Karpas-422 (cell line): ENCODE results near the gene TMUB1. TPM values are rescaled to one million over a fixed set of nuclear protein-coding genes. Genes with fewer than 3 reads are reported as not detected.

Source experiments
- DNase-seq: peaks from one replicate; pipeline ENCODE4 v3.0.0-alpha.2; 2015
- H2AFZ ChIP-seq: fragments of 200-600 bp; sonication (generic); 2 replicates; pipeline ENCODE4 v1.6.1; 2014; ENCODE audit warnings: antibody characterized with exemption, low read length, mixed read lengths
- H3K27ac ChIP-seq: fragments of 200-600 bp; sonication (generic); 2 replicates; pipeline ENCODE4 v1.5.1; 2014; ENCODE audit warnings: mild to moderate bottlenecking, low read length, moderate library complexity
- H3K27me3 ChIP-seq: fragments of 200-600 bp; sonication (generic); 2 replicates; pipeline ENCODE4 v1.6.1; 2014; ENCODE audit warnings: low read length, mixed read lengths
- H3K36me3 ChIP-seq: fragments of 200-600 bp; sonication (generic); 2 replicates; pipeline ENCODE4 v1.6.1; 2014; ENCODE audit warnings: low read length, mixed read lengths; ENCODE audit not compliant: insufficient read depth
- H3K4me1 ChIP-seq: fragments of 200-600 bp; sonication (generic); 2 replicates; pipeline ENCODE4 v1.6.1; 2014; ENCODE audit warnings: mild to moderate bottlenecking, low read length, mixed read lengths
- H3K4me2 ChIP-seq: fragments of 200-600 bp; sonication (generic); 2 replicates; pipeline ENCODE4 v1.6.1; 2014; ENCODE audit warnings: low read length, low read depth, mild to moderate bottlenecking; ENCODE audit not compliant: poor library complexity, severe bottlenecking
- H3K4me3 ChIP-seq: fragments of 200-600 bp; sonication (generic); 2 replicates; pipeline ENCODE4 v1.5.1; 2014; ENCODE audit warnings: mild to moderate bottlenecking, antibody characterized with exemption, low read length, mixed read lengths
- H3K79me2 ChIP-seq: fragments of 200-600 bp; sonication (generic); 2 replicates; pipeline ENCODE4 v1.6.1; 2014; ENCODE audit warnings: mild to moderate bottlenecking, low read length, mixed read lengths
- H3K9ac ChIP-seq: fragments of 200-600 bp; sonication (generic); 2 replicates; pipeline ENCODE4 v1.6.0; 2014; ENCODE audit warnings: low read length
- H3K9me2 ChIP-seq: fragments of 200-600 bp; sonication (generic), shearing (Covaris generic); replicated peaks from 2 replicates; pipeline ENCODE4 v1.6.0; 2014; ENCODE audit warnings: mild to moderate bottlenecking, low read length, moderate library complexity; ENCODE audit not compliant: insufficient read depth
- H3K9me3 ChIP-seq: fragments of 300-700, 200-600 bp; sonication (generic); 2 replicates; pipeline ENCODE4 v1.6.1; 2014; ENCODE audit warnings: low read length, mixed read lengths
- H4K20me1 ChIP-seq: fragments of 200-600 bp; sonication (generic); 2 replicates; pipeline ENCODE4 v1.6.1; 2014; ENCODE audit warnings: mild to moderate bottlenecking, antibody characterized with exemption, low read length, low read depth; ENCODE audit not compliant: insufficient read depth
- total RNA-seq: library from RNA; depleted of rRNA; stranded (reverse); fragments of >200 nt; shearing (Covaris generic); gene quantifications from 2 replicates; pipeline ENCODE4 v1.2.3, GENCODE V29; 2014; ENCODE audit warnings: low replicate concordance

Gene TMUB1
- total RNA-seq, 1 experiment from 2014 or later, result 30.9 TPM

- no peak overlapping the region for H3K4me3 ChIP-seq
- H3K4me2 ChIP-seq, result no peak overlapping the region
- H3K79me2 ChIP-seq, result no peaks in the 10 kb centered on the region
- DNase-seq, result no peak
- no peak overlapping the region for H2AFZ ChIP-seq
- no peak overlapping the region for H3K9ac ChIP-seq
- H3K9me2 ChIP-seq, result no peaks in the 10 kb centered on the region
- H3K4me1 ChIP-seq, result no peaks in the 10 kb centered on the region
- no peaks in the 10 kb centered on the region for H4K20me1 ChIP-seq
- H3K27me3 ChIP-seq, result no peaks in the 10 kb centered on the region
- no peaks in the 10 kb centered on the region for H3K9me3 ChIP-seq
- no peak overlapping the region for H3K27ac ChIP-seq
- H3K36me3 ChIP-seq, result no peaks in the 10 kb centered on the region
Observed at GRCh38 chr7:151100921-151101320, 17.6 kb upstream of the TMUB1 start.

- Histone ChIP-seq H3K4me1 (no peaks in the 10 kb centered on the region), H3K27ac (no peak overlapping the region), H3K4me3 (no peak overlapping the region), H3K36me3 (no peaks in the 10 kb centered on the region), H4K20me1 (no peaks in the 10 kb centered on the region), H2AFZ (no peak overlapping the region), H3K9ac (no peak overlapping the region), H3K27me3 (no peaks in the 10 kb centered on the region), H3K9me3 (no peaks in the 10 kb centered on the region), H3K79me2 (no peaks in the 10 kb centered on the region), H3K9me2 (no peaks in the 10 kb centered on the region), H3K4me2 (no peak overlapping the region)
- no peak for DNase-seq
Observed at GRCh38 chr7:151099486-151100211, 16.4 kb upstream of the TMUB1 start.

GRCh38 chr7:151095828-151096475 lies 12.7 kb upstream of the TMUB1 start:
- no peak for DNase-seq
- H2AFZ ChIP-seq, result no peak overlapping the region
- H4K20me1 ChIP-seq, result no peaks in the 10 kb centered on the region

DNA sequence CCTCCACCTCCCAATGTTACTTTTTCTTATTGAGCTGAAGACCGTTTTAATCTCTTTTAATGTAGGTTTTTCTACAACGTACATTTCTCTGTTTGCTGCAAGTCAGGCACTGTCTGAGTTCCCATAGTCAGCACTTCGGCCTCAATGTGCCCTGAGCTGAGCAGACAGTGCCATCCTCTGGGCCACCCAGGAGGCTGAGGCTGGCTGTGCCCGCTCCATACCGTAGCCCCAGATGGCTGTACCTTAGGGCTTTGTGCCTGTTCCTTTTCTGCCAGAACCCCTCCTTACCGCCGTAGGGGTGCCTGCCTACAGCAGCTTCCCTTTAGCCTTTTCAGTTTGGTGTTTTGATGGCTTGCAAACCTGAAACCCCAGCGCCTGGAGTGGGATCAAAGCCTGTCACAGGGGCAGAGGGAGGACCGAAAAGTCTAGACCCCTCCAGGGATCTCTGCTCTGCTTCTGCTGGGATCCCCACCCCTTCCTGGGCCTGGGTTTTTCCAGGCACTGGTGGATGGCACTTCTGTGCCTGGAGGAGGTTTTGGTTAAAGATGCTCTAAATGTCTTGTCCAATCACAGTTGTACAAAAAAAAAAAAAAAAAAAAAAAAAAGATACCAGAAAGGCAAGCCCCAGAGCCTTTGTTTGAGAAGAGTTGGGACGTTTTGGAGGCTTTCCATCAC lies 12.0 kb upstream of the TMUB1 start:
- Histone ChIP-seq H3K27me3 (no peaks in the 10 kb centered on the region), H3K9me3 (no peaks in the 10 kb centered on the region), H3K4me1 (no peaks in the 10 kb centered on the region), H4K20me1 (no peaks in the 10 kb centered on the region), H2AFZ (no peak overlapping the region), H3K9me2 (no peaks in the 10 kb centered on the region), H3K27ac (no peak overlapping the region), H3K79me2 (no peaks in the 10 kb centered on the region), H3K36me3 (no peaks in the 10 kb centered on the region), H3K4me2 (no peak overlapping the region), H3K4me3 (no peak overlapping the region), H3K9ac (no peak overlapping the region)
- DNase-seq, result no peak

More at GRCh38 chr7:151095828-151096475, 12.7 kb upstream of the TMUB1 start:
- no peaks in the 10 kb centered on the region for H3K4me1 ChIP-seq
- no peaks in the 10 kb centered on the region for H3K9me2 ChIP-seq
- H3K79me2 ChIP-seq, result no peaks in the 10 kb centered on the region
- H3K4me2 ChIP-seq, result no peak overlapping the region
- no peaks in the 10 kb centered on the region for H3K9me3 ChIP-seq
- H3K36me3 ChIP-seq, result no peaks in the 10 kb centered on the region
- H3K27ac ChIP-seq, result no peak overlapping the region
- no peaks in the 10 kb centered on the region for H3K27me3 ChIP-seq
- H3K9ac ChIP-seq, result no peak overlapping the region
- H3K4me3 ChIP-seq, result no peak overlapping the region

DNA sequence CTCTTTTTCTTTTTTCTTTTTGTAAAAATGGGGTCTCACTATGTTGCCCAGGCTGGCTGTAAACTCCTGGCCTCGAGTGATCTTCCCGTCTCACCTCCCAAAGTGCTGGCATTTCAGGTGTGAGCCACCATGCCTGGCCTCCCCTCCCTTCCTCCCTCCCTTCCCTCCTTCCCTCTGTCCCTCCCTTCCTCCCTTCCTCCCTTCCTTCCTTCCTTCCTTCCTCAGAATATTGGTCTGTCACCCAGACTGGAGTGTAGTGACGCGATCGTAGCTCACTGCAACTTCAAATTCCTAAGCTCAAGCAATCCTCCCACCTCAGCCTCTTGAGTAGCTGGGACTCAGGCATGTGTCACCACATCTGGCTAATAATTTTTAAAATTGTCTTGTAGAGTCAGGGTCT lies 11.4 kb upstream of the TMUB1 start:
- no peaks in the 10 kb centered on the region for H3K9me3 ChIP-seq
- H2AFZ ChIP-seq, result no peak overlapping the region
- no peaks in the 10 kb centered on the region for H3K36me3 ChIP-seq
- H3K4me1 ChIP-seq, result no peaks in the 10 kb centered on the region
- no peak overlapping the region for H3K27ac ChIP-seq
- H3K9ac ChIP-seq, result no peak overlapping the region
- no peak for DNase-seq
- no peaks in the 10 kb centered on the region for H3K9me2 ChIP-seq
- no peak overlapping the region for H3K4me3 ChIP-seq
- H3K4me2 ChIP-seq, result no peak overlapping the region
- no peaks in the 10 kb centered on the region for H3K27me3 ChIP-seq
- H3K79me2 ChIP-seq, result no peaks in the 10 kb centered on the region
- H4K20me1 ChIP-seq, result no peaks in the 10 kb centered on the region

DNA sequence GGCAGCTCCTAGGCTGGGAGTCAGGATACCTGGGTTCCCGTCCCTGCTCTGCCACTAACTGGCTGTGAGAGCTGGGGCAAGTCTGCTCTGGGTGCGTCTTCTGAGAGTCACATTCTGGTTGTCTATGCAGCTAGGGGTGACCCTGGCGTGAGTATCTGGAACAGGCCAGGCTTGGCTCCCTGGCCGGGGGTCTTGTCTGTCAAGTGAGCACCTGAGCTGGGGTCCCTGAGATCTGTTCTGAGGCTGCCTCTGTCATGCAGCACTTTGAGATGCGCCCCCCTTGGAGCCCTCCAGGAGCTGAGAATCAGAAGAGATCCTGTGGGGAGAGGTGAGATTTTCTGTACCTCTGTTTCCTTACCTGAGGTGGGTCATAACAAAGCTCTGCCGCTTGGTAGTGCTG lies 10.5 kb upstream of the TMUB1 start:
- DNase-seq, result no peak
- no peaks in the 10 kb centered on the region for H3K36me3 ChIP-seq
- no peak overlapping the region for H3K4me2 ChIP-seq
- no peaks in the 10 kb centered on the region for H3K9me2 ChIP-seq
- H3K27me3 ChIP-seq, result no peaks in the 10 kb centered on the region
- H3K4me3 ChIP-seq, result no peak overlapping the region
- H4K20me1 ChIP-seq, result no peaks in the 10 kb centered on the region
- H3K4me1 ChIP-seq, result no peaks in the 10 kb centered on the region
- H2AFZ ChIP-seq, result no peak overlapping the region
- H3K9ac ChIP-seq, result no peak overlapping the region
- H3K9me3 ChIP-seq, result no peaks in the 10 kb centered on the region
- H3K27ac ChIP-seq, result no peak overlapping the region
- H3K79me2 ChIP-seq, result no peaks in the 10 kb centered on the region

DNA sequence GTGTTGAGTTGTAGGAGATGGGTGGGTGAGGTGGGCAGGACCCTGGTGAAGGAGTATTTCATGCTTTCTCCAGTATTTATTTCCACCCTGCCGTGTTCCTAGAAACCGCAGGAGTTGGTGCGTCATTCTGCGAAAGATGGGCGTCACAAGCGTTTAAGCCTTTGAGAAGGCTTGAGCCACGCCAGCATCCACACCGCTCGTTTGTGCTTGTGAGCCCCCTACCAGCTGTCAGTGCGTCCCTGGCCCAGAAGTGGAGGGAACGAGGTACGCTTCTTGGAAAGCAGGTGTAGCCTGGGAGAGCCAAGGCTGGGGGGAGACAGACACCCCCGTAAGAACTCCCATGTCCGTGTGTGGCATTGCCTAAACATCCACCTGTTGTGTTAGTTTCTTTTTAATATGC lies 8.7 kb upstream of the TMUB1 start:
- Histone ChIP-seq H3K9me3 (no peaks in the 10 kb centered on the region), H3K4me2 (no peak overlapping the region), H3K36me3 (no peaks in the 10 kb centered on the region), H3K4me3 (no peak overlapping the region), H2AFZ (no peak overlapping the region), H3K4me1 (no peaks in the 10 kb centered on the region), H4K20me1 (no peaks in the 10 kb centered on the region), H3K27me3 (no peaks in the 10 kb centered on the region), H3K79me2 (no peaks in the 10 kb centered on the region), H3K9me2 (no peaks in the 10 kb centered on the region), H3K27ac (no peak overlapping the region), H3K9ac (no peak overlapping the region)
- no peak for DNase-seq

DNA sequence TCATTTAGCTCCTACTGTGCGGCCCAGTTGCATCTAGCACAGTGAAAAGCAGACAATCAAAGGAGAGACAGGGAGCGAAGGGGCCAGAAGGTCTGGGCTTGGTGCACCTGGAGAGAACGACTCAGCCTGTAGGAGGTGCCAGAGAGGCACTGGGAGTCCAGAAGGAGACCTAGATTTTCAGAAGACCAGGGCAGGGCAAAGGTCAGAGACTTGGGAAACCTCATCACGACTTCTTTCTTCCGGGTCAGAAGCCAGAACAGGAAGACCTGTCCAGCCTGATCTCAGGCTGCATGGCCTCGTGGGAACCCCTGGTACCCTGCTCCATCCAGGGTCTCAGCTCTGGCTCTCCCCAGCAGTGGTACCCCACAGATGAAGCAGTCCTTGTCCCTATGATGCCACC lies 8.1 kb upstream of the TMUB1 start:
- H3K4me2 ChIP-seq, result no peak overlapping the region
- H3K9me3 ChIP-seq, result no peaks in the 10 kb centered on the region
- no peak overlapping the region for H3K9ac ChIP-seq
- no peaks in the 10 kb centered on the region for H3K79me2 ChIP-seq
- H2AFZ ChIP-seq, result no peak overlapping the region
- H3K36me3 ChIP-seq, result no peaks in the 10 kb centered on the region
- no peaks in the 10 kb centered on the region for H4K20me1 ChIP-seq
- no peaks in the 10 kb centered on the region for H3K27me3 ChIP-seq
- no peak overlapping the region for H3K27ac ChIP-seq
- H3K4me3 ChIP-seq, result no peak overlapping the region
- no peaks in the 10 kb centered on the region for H3K4me1 ChIP-seq
- peak; percentile 69 for DNase-seq
- H3K9me2 ChIP-seq, result no peaks in the 10 kb centered on the region
